T-cell (primary cell): ENCODE results near the gene SOBP. TPM values are rescaled to one million over a fixed set of nuclear protein-coding genes. Genes with fewer than 3 reads are reported as not detected.

Source experiments
- ATAC-seq, 4 experiments: fragments of 200-7000 bp in 3 of 4; fragments of 150-1000 bp in 1 of 4; cut with Tn5 transposase; replicated peaks in 1 of 4; 1 replicate in 3 of 4; 2 replicates in 1 of 4; pipeline ENCODE4 v1.10.0; 2021; ENCODE audit warnings: moderate library complexity in 3 of 4, mild to moderate bottlenecking in 2 of 4, moderate number of reproducible peaks in 1 of 4
- CTCF ChIA-PET, 2 donors: fragments of 300-600 bp; sonication (Branson Sonifier 250); formaldehyde crosslinking; loops; one replicate each; lab custom pipeline; 2022; ENCODE audit warnings: antibody characterized with exemption in 2 of 2; lab: Charles Lee
- POLR2A ChIA-PET, 2 donors: fragments of 300-600 bp; sonication (Branson Sonifier 250); formaldehyde crosslinking; loops; one replicate each; lab custom pipeline; 2022; ENCODE audit warnings: antibody characterized with exemption in 2 of 2; lab: Charles Lee
- DNase-seq, 35 experiments: peaks; one replicate each; pipeline versions ENCODE4 v3.0.0 to v3.0.0-alpha.2; 2013 to 2023
- H3K27ac ChIP-seq: one replicate; pipeline ENCODE4 v1.5.1; 2013; ENCODE audit warnings: low read length
- H3K27me3 ChIP-seq, 2 experiments: replicated peaks in 1 of 2; 1 replicate in 1 of 2; 2 replicates in 1 of 2; pipeline versions ENCODE4 v1.6.1 to v1.7.0; 2013; ENCODE audit warnings: low read length in 1 of 2, mixed read lengths in 1 of 2; ENCODE audit not compliant: control insufficient read depth in 2 of 2, insufficient read depth in 2 of 2; ENCODE audit errors: extremely low read depth in 1 of 2
- H3K36me3 ChIP-seq, 2 donors: 1 replicate in 1 of 2; 2 replicates in 1 of 2; pipeline versions ENCODE4 v1.6.1 to v1.7.0; 2013; ENCODE audit warnings: low read length in 1 of 2; ENCODE audit not compliant: control insufficient read depth in 2 of 2, insufficient read depth in 1 of 2; ENCODE audit errors: extremely low read depth in 1 of 2
- H3K4me1 ChIP-seq, 2 experiments: 1 replicate in 1 of 2; 2 replicates in 1 of 2; pipeline versions ENCODE4 v1.6.1 to v1.7.0; 2013; ENCODE audit warnings: low read length in 2 of 2, mixed read lengths in 1 of 2; ENCODE audit not compliant: insufficient read depth in 2 of 2, control insufficient read depth in 1 of 2; ENCODE audit errors: extremely low read depth in 1 of 2
- H3K4me3 ChIP-seq, 2 donors: 1 replicate in 1 of 2; 2 replicates in 1 of 2; pipeline versions ENCODE4 v1.5.1 to v1.7.0; 2013; ENCODE audit warnings: mild to moderate bottlenecking in 2 of 2, low read length in 1 of 2, moderate library complexity in 1 of 2; ENCODE audit not compliant: control insufficient read depth in 1 of 2; ENCODE audit errors: extremely low read depth in 1 of 2
- H3K9me3 ChIP-seq: 2 replicates; pipeline ENCODE4 v1.7.0; 2013
- H3K27ac Mint-ChIP-seq, 2 donors: one replicate each; pipeline ENCODE4 v1.8.0; 2020 to 2021; ENCODE audit warnings: mild to moderate bottlenecking in 2 of 2, mixed read lengths in 2 of 2
- H3K27me3 Mint-ChIP-seq, 2 donors: one replicate each; pipeline ENCODE4 v1.8.0; 2021 to 2022; ENCODE audit warnings: mixed read lengths in 2 of 2
- H3K36me3 Mint-ChIP-seq: one replicate; pipeline ENCODE4 v1.8.0; 2021; ENCODE audit warnings: mixed read lengths
- H3K4me1 Mint-ChIP-seq, 3 donors: one replicate each; pipeline ENCODE4 v1.8.0; 2020 to 2022; ENCODE audit warnings: mixed read lengths in 3 of 3, mild to moderate bottlenecking in 1 of 3
- H3K4me3 Mint-ChIP-seq, 3 donors: one replicate each; pipeline ENCODE4 v1.8.0; 2020 to 2022; ENCODE audit warnings: mild to moderate bottlenecking in 3 of 3, mixed read lengths in 3 of 3, moderate library complexity in 3 of 3
- H3K9me3 Mint-ChIP-seq, 3 donors: one replicate each; pipeline ENCODE4 v1.8.0; 2020 to 2022; ENCODE audit warnings: mixed read lengths in 3 of 3
- WGBS: methylation state at CpG from one replicate; pipeline ENCODE4 v1.1.5; 2013; ENCODE audit warnings: missing lambda C conversion rate; ENCODE audit not compliant: insufficient coverage; 5-methylcytosine and 5-hydroxymethylcytosine counted together
- total RNA-seq, 35 experiments: library from RNA in 6 of 35; stranded (reverse) in 6 of 35; fragments of 120-200 nt in 1 of 35; gene quantifications; one replicate each; pipeline versions ENCODE4 v1.2.1 to v1.2.4 and lab custom pipeline; 2013 to 2026

The SOBP gene
- total RNA-seq, 5 donors from 2014 or later (not counting 1 experiment from before 2014, with no cell fraction given), result 0.30 to 0.95 (median 0.46) TPM

- H3K4me1 Mint-ChIP-seq, result no peaks in the 10 kb centered on the region
- no peak overlapping the region for H3K4me3 Mint-ChIP-seq
- Histone ChIP-seq H3K27me3 (peaks cover 0 to 3% of the 10 kb centered on the region in 2 experiments), H3K9me3 (no peaks in the 10 kb centered on the region), H3K36me3 (no peaks in the 10 kb centered on the region), H3K4me3 (no peak overlapping the region), H3K27ac (no peak overlapping the region), H3K4me1 (no peaks in the 10 kb centered on the region)
- DNase-seq (no peak), ATAC-seq (no peak)
- H3K27ac Mint-ChIP-seq, result no peak overlapping the region
- ChIA-PET CTCF (interaction anchor here in 1 of 2 donors (0.6 kb wide), 1 partner anchor 23 kb away, joined by 4 read pairs; no protein-coding TSS in a partner anchor), POLR2A (no interaction called here)
- peaks cover 9 to 11% of the 10 kb centered on the region in 2 donors for H3K27me3 Mint-ChIP-seq
- WGBS, result no CpG with 5 or more reads among the region's 1 CpG
- H3K36me3 Mint-ChIP-seq, result no peaks in the 10 kb centered on the region
- no peaks in the 10 kb centered on the region for H3K9me3 Mint-ChIP-seq
Measured at GRCh38 chr6:107535626-107536025, 45.7 kb downstream of the SOBP start.

- no peaks in the 10 kb centered on the region for H3K36me3 Mint-ChIP-seq
- ChIA-PET POLR2A (no interaction called here), CTCF (no interaction called here)
- H3K4me3 ChIP-seq, result no peak overlapping the region
- no peaks in the 10 kb centered on the region for H3K4me1 ChIP-seq
- no peaks in the 10 kb centered on the region for H3K4me1 Mint-ChIP-seq
- H3K4me3 Mint-ChIP-seq, result no peak overlapping the region
- peaks cover 0 to 3% of the 10 kb centered on the region in 2 experiments for H3K27me3 ChIP-seq
- no peaks in the 10 kb centered on the region for H3K36me3 ChIP-seq
- H3K9me3 Mint-ChIP-seq, result no peaks in the 10 kb centered on the region
- peaks cover 9 to 11% of the 10 kb centered on the region in 2 donors for H3K27me3 Mint-ChIP-seq
- WGBS, result no CpG with 5 or more reads among the region's 6 CpGs
- no peak overlapping the region for H3K27ac Mint-ChIP-seq
- DNase-seq (no peak), ATAC-seq (no peak)
- H3K27ac ChIP-seq, result no peak overlapping the region
- H3K9me3 ChIP-seq, result no peaks in the 10 kb centered on the region
Measured at GRCh38 chr6:107536180-107536961, 46.5 kb downstream of the SOBP start.

DNA sequence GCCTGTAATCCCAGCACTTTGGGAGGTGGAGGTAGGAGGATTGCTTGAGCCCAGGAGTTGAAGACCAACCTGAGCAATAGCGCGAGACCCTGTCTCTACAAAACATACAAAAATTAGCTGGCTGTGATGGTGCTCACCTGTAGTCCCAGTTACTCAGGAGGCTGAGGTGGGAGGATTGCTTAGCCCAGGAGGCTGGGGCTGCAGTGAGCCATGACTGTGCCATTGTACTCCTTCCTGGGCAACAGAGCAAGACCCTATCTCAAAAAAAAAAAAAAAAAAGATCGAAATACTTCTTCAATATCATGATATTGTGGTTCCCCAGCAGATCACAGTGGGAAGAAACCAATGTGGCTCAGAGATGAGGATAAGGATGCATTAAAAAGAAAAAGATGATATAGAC is 47.6 kb downstream of the SOBP start:
- no peak for DNase-seq
- no CpG with 5 or more reads among the region's 3 CpGs for WGBS

GRCh38 chr6:107538856-107539387 is 49.0 kb downstream of the SOBP start:
- H3K27ac ChIP-seq, result no peak overlapping the region
- ChIA-PET POLR2A (no interaction called here), CTCF (interaction anchor here in 1 of 2 donors (0.6 kb wide), 1 partner anchor 914 kb away, joined by 4 read pairs; no protein-coding TSS in a partner anchor)
- no peak overlapping the region for H3K4me3 ChIP-seq
- no peak overlapping the region for H3K27ac Mint-ChIP-seq
- no peaks in the 10 kb centered on the region for H3K36me3 Mint-ChIP-seq
- peaks cover 19 to 25% of the 10 kb centered on the region in 2 donors for H3K27me3 Mint-ChIP-seq
- H3K4me1 Mint-ChIP-seq, result no peaks in the 10 kb centered on the region
- peaks cover 0 to 3% of the 10 kb centered on the region in 2 experiments for H3K27me3 ChIP-seq
- no peaks in the 10 kb centered on the region for H3K9me3 ChIP-seq
- ATAC-seq (no peak), DNase-seq (no peak)
- 78% methylated on average over 1 of the region's 4 CpGs for WGBS
- no peaks in the 10 kb centered on the region for H3K9me3 Mint-ChIP-seq
- H3K4me1 ChIP-seq, result no peaks in the 10 kb centered on the region
- no peak overlapping the region for H3K4me3 Mint-ChIP-seq
- no peaks in the 10 kb centered on the region for H3K36me3 ChIP-seq

More for the DNA sequence above, 47.6 kb downstream of the SOBP start:
- no peaks in the 10 kb centered on the region for H3K4me1 Mint-ChIP-seq
- ATAC-seq, result no peak
- Histone ChIP-seq H3K27me3 (peaks cover 0 to 3% of the 10 kb centered on the region in 2 experiments), H3K4me1 (no peaks in the 10 kb centered on the region), H3K9me3 (no peaks in the 10 kb centered on the region), H3K4me3 (no peak overlapping the region), H3K27ac (no peak overlapping the region), H3K36me3 (no peaks in the 10 kb centered on the region)
- POLR2A ChIA-PET, result no interaction called here
- no peak overlapping the region for H3K4me3 Mint-ChIP-seq
- H3K27ac Mint-ChIP-seq, result no peak overlapping the region
- CTCF ChIA-PET, result no interaction called here
- no peaks in the 10 kb centered on the region for H3K36me3 Mint-ChIP-seq
- H3K9me3 Mint-ChIP-seq, result no peaks in the 10 kb centered on the region
- peaks cover 17 to 19% of the 10 kb centered on the region in 2 donors for H3K27me3 Mint-ChIP-seq

- Histone ChIP-seq H3K4me3 (no peak overlapping the region), H3K27me3 (peaks cover 0 to 3% of the 10 kb centered on the region in 2 experiments), H3K36me3 (no peaks in the 10 kb centered on the region), H3K9me3 (no peaks in the 10 kb centered on the region), H3K4me1 (no peaks in the 10 kb centered on the region), H3K27ac (no peak overlapping the region)
- Mint-ChIP-seq H3K36me3 (no peaks in the 10 kb centered on the region), H3K4me3 (no peak overlapping the region), H3K27me3 (peaks cover 21 to 29% of the 10 kb centered on the region in 2 donors), H3K4me1 (no peaks in the 10 kb centered on the region), H3K9me3 (no peaks in the 10 kb centered on the region), H3K27ac (no peak overlapping the region)
- DNase-seq (no peak), ATAC-seq (no peak)
- 80% methylated on average over 2 of the region's 6 CpGs for WGBS
- ChIA-PET POLR2A (no interaction called here), CTCF (interaction anchor here in 1 of 2 donors (0.6 kb wide), 1 partner anchor 914 kb away, joined by 4 read pairs; no protein-coding TSS in a partner anchor)
Measured at GRCh38 chr6:107539409-107539808, 49.5 kb downstream of the SOBP start.

GRCh38 chr6:107539849-107540464 is 50.0 kb downstream of the SOBP start:
- no peak overlapping the region for H3K4me3 ChIP-seq
- no peaks in the 10 kb centered on the region for H3K4me1 ChIP-seq
- WGBS, result 100% methylated on average over 1 of the region's 2 CpGs
- H3K36me3 Mint-ChIP-seq, result no peaks in the 10 kb centered on the region
- no peak overlapping the region for H3K4me3 Mint-ChIP-seq
- peaks cover 22 to 29% of the 10 kb centered on the region in 2 donors for H3K27me3 Mint-ChIP-seq
- ATAC-seq (no peak), DNase-seq (no peak)
- no peaks in the 10 kb centered on the region for H3K9me3 ChIP-seq
- H3K27ac Mint-ChIP-seq, result no peak overlapping the region
- H3K9me3 Mint-ChIP-seq, result no peaks in the 10 kb centered on the region
- no peak overlapping the region for H3K27ac ChIP-seq
- POLR2A ChIA-PET, result no interaction called here
- CTCF ChIA-PET, result interaction anchor here in 1 of 2 donors (0.6 kb wide), 1 partner anchor 915 kb away, joined by 4 read pairs; no protein-coding TSS in a partner anchor
- no peaks in the 10 kb centered on the region for H3K4me1 Mint-ChIP-seq
- H3K36me3 ChIP-seq, result no peaks in the 10 kb centered on the region
- peaks cover 0 to 3% of the 10 kb centered on the region in 2 experiments for H3K27me3 ChIP-seq
